Left lung (tissue), 10 donors: Measurements from ENCODE around the gene PLEKHA5. TPM values are rescaled to one million over a fixed set of nuclear protein-coding genes. Genes with fewer than 3 reads are reported as not detected.

Source experiments
- ATAC-seq: fragments of 200-7000 bp; cut with Tn5 transposase; one replicate; pipeline ENCODE4 v1.9.1; 2020; ENCODE audit warnings: moderate library complexity
- DNase-seq, 4 donors: peaks; one replicate each; pipeline ENCODE4 v3.0.0-alpha.2; 2013 to 2020
- H3K27ac ChIP-seq, 2 donors: fragments of 200-600 bp; sonication (generic) in 1 of 2; one replicate each; pipeline versions ENCODE4 v1.5.0 to v1.8.0; 2020 to 2021
- H3K27me3 ChIP-seq, 2 donors: fragments of 200-600 bp; sonication (generic) in 1 of 2; one replicate each; pipeline versions ENCODE4 v1.5.0 to v1.8.0; 2020 to 2021
- H3K36me3 ChIP-seq, 2 donors: fragments of 200-600 bp; sonication (generic) in 1 of 2; one replicate each; pipeline versions ENCODE4 v1.5.0 to v1.8.0; 2020 to 2021
- H3K4me1 ChIP-seq, 2 donors: fragments of 200-600 bp; one replicate each; pipeline ENCODE4 v1.8.0; 2021
- H3K4me3 ChIP-seq, 2 donors: fragments of 200-600 bp; sonication (generic) in 1 of 2; one replicate each; pipeline versions ENCODE4 v1.5.0 to v1.8.0; 2020 to 2021; ENCODE audit warnings: mild to moderate bottlenecking in 1 of 2
- H3K9me3 ChIP-seq, 2 donors: fragments of 200-600 bp; sonication (generic) in 1 of 2; one replicate each; pipeline versions ENCODE4 v1.5.0 to v1.8.0; 2020 to 2021
- intact Hi-C, 2 donors: fragments of 100-400 bp; cut with DNase I; formaldehyde crosslinking; loops; one replicate each; pipeline versions ENCODE4 v1.11.2 to v1.14.2; 2022
- polyA plus RNA-seq, 6 donors: library from polyadenylated mRNA; unstranded; fragments of 120-200 nt; gene quantifications; one replicate each; pipeline ENCODE4 v1.2.1, GENCODE V29; 2013; ENCODE audit not compliant: insufficient read length in 6 of 6
- total RNA-seq, 2 donors: library from RNA; stranded (reverse); fragmentation: NEBNext Ultra II Directional; extraction: Animal tissue kit (Norgen Biotek cat#: 25700); gene quantifications; one replicate each; pipeline ENCODE4 v1.2.1, GENCODE V29; 2021
- TF ChIP-seq, protein P1 (sequence below), 2 donors: fragments of 200-600 bp; sonication (generic) in 1 of 2; IDR thresholded peaks; one replicate each; pipeline versions ENCODE4 v1.5.0 to v1.8.0; 2021; ENCODE audit warnings: antibody characterized with exemption in 2 of 2
- donor health status: DM: no; HTN: yes; CAD: no.
- donor health status: DM: no; HTN: no; CAD: no.

Gene PLEKHA5
- total and polyA plus RNA-seq, 8 donors: 20.4 to 43.6 (median 38.0) TPM

DNA sequence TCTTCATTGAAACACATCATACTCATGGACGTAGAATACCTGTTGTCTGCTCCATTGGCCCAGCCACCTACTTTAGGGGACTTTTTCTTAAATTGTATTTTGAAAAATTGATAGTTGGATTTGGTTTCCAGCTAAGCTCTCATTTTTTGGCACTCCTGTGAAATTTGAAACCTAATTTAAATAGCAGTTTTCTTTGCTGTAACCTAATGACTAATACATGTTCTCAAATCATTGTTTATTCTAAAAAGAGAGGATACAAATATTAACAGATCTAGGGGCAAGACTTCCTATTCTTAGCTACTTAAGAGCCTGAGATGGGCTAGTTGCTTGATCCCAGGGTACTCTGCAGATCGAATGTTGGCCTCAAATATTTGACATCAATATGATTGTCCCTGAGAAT lies 78.9 kb downstream of the PLEKHA5 start:
- Histone ChIP-seq H3K27me3 (no peaks in the 10 kb centered on the region), H3K4me1 (no peaks in the 10 kb centered on the region), H3K9me3 (no peaks in the 10 kb centered on the region), H3K27ac (no peak overlapping the region), H3K4me3 (no peak overlapping the region), H3K36me3 (no peaks in the 10 kb centered on the region)
- no peak for DNase-seq
- intact Hi-C loops: no loop called here
- TF ChIP-seq, protein P1, sequence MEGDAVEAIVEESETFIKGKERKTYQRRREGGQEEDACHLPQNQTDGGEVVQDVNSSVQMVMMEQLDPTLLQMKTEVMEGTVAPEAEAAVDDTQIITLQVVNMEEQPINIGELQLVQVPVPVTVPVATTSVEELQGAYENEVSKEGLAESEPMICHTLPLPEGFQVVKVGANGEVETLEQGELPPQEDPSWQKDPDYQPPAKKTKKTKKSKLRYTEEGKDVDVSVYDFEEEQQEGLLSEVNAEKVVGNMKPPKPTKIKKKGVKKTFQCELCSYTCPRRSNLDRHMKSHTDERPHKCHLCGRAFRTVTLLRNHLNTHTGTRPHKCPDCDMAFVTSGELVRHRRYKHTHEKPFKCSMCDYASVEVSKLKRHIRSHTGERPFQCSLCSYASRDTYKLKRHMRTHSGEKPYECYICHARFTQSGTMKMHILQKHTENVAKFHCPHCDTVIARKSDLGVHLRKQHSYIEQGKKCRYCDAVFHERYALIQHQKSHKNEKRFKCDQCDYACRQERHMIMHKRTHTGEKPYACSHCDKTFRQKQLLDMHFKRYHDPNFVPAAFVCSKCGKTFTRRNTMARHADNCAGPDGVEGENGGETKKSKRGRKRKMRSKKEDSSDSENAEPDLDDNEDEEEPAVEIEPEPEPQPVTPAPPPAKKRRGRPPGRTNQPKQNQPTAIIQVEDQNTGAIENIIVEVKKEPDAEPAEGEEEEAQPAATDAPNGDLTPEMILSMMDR (IDR thresholded peaks at IDR 0.05): no peak
- no peak for ATAC-seq

DNA sequence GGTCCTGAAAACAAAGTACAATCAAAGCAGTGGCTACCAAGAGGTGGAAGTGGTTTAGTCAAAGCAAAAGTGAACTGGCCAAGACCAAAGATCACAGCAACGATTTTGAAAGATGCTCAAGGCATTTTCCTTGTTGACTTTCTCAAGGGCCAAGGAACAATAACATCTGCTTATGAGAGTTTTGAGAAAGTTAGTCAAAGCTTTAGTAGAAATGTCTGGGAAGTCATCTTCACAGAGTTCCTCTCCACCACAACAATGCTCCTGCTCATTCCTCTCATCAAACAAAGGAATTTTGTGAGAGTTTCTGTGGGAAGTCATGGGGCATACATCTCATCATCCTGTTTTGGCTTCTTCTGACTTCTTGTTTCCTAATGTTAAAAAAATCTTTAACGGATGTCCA lies 80.1 kb downstream of the PLEKHA5 start:
- ATAC-seq (no peak), DNase-seq (no peak)
- no peaks in the 10 kb centered on the region for H3K9me3 ChIP-seq
- no peaks in the 10 kb centered on the region for H3K4me1 ChIP-seq
- TF ChIP-seq, protein P1 (IDR thresholded peaks at IDR 0.05): no peak
- H3K27ac ChIP-seq: no peak overlapping the region
- intact Hi-C loops: no loop called here
- H3K36me3 ChIP-seq: no peaks in the 10 kb centered on the region
- no peaks in the 10 kb centered on the region for H3K27me3 ChIP-seq
- no peak overlapping the region for H3K4me3 ChIP-seq

DNA sequence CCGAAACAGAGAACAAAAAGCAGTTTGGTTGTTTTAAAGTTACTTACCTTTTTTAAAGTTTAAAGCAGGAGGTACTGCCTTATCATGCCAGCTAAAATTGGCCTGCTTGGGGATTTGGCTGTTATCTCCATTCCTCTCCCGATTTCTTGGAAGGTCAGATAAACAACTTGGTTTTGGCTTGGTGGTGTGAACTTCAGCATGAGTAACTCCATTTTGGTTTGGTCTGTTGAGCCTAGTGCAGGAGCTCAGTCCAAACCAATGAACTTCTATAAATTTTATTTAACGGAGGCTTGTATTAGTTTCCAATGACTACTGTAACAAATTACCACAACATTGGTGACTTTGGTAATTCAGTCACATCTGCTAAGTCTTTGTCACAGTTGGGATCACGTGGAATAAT lies 82.3 kb downstream of the PLEKHA5 start:
- Histone ChIP-seq H3K27me3 (no peaks in the 10 kb centered on the region), H3K27ac (no peak overlapping the region), H3K4me3 (no peak overlapping the region), H3K9me3 (no peaks in the 10 kb centered on the region), H3K36me3 (no peaks in the 10 kb centered on the region), H3K4me1 (no peaks in the 10 kb centered on the region)
- TF ChIP-seq, protein P1 (IDR thresholded peaks at IDR 0.05): no peak
- DNase-seq (no peak), ATAC-seq (no peak)
- intact Hi-C loops: no loop called here

DNA sequence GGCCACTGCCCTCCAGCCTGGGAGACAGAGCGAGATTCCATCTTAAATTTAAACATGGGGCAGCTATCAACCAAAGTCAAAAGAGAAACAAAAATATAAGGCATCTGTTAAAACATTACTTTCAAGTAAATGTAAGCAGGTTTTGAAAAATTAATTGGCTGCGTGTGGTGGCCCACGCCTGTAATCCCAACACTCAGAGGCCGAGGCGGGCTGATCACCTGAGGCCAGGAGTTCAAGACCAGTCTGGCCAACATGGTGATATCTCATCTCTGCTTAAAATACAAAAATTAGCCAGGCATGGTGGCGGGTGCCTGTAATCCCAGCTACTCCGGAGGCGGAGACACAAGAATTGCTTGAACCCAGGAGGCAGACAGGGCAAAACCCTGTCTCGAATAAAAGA lies 82.7 kb downstream of the PLEKHA5 start:
- no peaks in the 10 kb centered on the region for H3K36me3 ChIP-seq
- TF ChIP-seq, protein P1 (IDR thresholded peaks at IDR 0.05): no peak
- ATAC-seq (no peak), DNase-seq (peak in 1 of 4 donors; percentile 35)
- no peak overlapping the region for H3K4me3 ChIP-seq
- H3K27ac ChIP-seq: no peak overlapping the region
- intact Hi-C loops: no loop called here
- no peaks in the 10 kb centered on the region for H3K4me1 ChIP-seq
- H3K27me3 ChIP-seq: no peaks in the 10 kb centered on the region
- H3K9me3 ChIP-seq: no peaks in the 10 kb centered on the region

DNA sequence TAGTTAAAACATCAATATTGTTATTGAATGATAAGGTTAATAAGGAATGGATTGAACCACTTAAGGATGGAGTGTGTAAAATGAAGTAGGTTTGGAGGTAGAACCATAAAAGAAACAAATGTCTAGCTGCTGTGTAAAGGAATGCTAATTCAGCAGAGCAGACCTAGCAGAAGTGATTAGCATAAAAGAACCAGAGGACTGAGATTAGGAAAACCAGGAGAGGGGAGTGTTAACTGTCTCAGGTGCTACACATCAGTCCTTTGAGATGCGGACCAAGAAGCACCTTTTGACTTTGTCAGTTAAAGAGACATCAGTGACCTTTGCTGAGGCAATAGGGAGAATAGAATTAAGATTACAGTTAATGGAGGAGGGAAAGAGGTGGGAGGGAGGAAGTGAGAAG lies 84.5 kb downstream of the PLEKHA5 start:
- Histone ChIP-seq H3K27me3 (no peaks in the 10 kb centered on the region), H3K4me3 (no peak overlapping the region), H3K9me3 (no peaks in the 10 kb centered on the region), H3K36me3 (no peaks in the 10 kb centered on the region), H3K4me1 (no peaks in the 10 kb centered on the region), H3K27ac (no peak overlapping the region)
- DNase-seq (no peak), ATAC-seq (no peak)
- TF ChIP-seq, protein P1 (IDR thresholded peaks at IDR 0.05): no peak
- intact Hi-C loops: no loop called here
